SK-N-SH treated with all-trans-retinoic acid at 6 μM for 48 hours (cell line): ENCODE data around the gene SMPD3.

ENCODE experiments used
- ATAC-seq: fragments of 200-7000 bp; cut with Tn5 transposase; 3 replicates; pipeline ENCODE4 v1.9.1; 2020; ENCODE audit warnings: mild to moderate bottlenecking, moderate library complexity
- ARNTL ChIP-seq: fragments of 450-650 bp; formaldehyde crosslinking; IDR thresholded peaks from 2 replicates; pipeline ENCODE4 v1.5.0; 2020; ENCODE audit warnings: low read depth, mild to moderate bottlenecking, moderate library complexity, borderline replicate concordance
- BACH2 ChIP-seq: fragments of 250-450 bp; sonication (Bioruptor Pico); IDR thresholded peaks from 2 replicates; pipeline ENCODE4 v1.9.0; 2021; ENCODE audit warnings: mild to moderate bottlenecking, borderline replicate concordance
- CSDC2 ChIP-seq: fragments of 250-450 bp; sonication (Bioruptor Pico); IDR thresholded peaks from 2 replicates; pipeline ENCODE4 v1.5.0; 2020; ENCODE audit warnings: mild to moderate bottlenecking, moderate library complexity
- ESRRG ChIP-seq: fragments of 250-450 bp; sonication (Bioruptor Pico); IDR thresholded peaks from 2 replicates; pipeline ENCODE4 v1.6.1; 2021; ENCODE audit warnings: mild to moderate bottlenecking
- GLIS3 ChIP-seq: fragments of 250-450 bp; sonication (Bioruptor Pico); IDR thresholded peaks from 2 replicates; pipeline ENCODE4 v1.5.0; 2020; ENCODE audit warnings: mild to moderate bottlenecking, moderate library complexity
- ISL1 ChIP-seq: fragments of 250-450 bp; sonication (Bioruptor Pico); IDR thresholded peaks from 2 replicates; pipeline ENCODE4 v2.1.2; 2022; ENCODE audit warnings: mild to moderate bottlenecking, moderate library complexity
- OSR1 ChIP-seq: fragments of 250-450 bp; sonication (Bioruptor Pico); IDR thresholded peaks from 2 replicates; pipeline ENCODE4 v1.8.0; 2022; ENCODE audit warnings: moderate library complexity, mild to moderate bottlenecking, inconsistent platforms
- POU6F1 ChIP-seq: fragments of 250-450 bp; sonication (Bioruptor Pico); IDR thresholded peaks from 2 replicates; pipeline ENCODE4 v1.8.0; 2021; ENCODE audit warnings: low read depth, mild to moderate bottlenecking, moderate library complexity, borderline replicate concordance
- PPARA ChIP-seq: fragments of 250-450 bp; sonication (Bioruptor Pico); IDR thresholded peaks from 2 replicates; pipeline ENCODE4 v1.5.0; 2020; ENCODE audit warnings: mild to moderate bottlenecking, borderline replicate concordance
- RARB ChIP-seq: fragments of 250-450 bp; sonication (Bioruptor Pico); IDR thresholded peaks from 2 replicates; pipeline ENCODE4 v1.8.0; 2021; ENCODE audit warnings: mild to moderate bottlenecking, moderate library complexity
- TCF4 ChIP-seq: fragments of 250-450 bp; sonication (Bioruptor Pico); IDR thresholded peaks from 2 replicates; pipeline ENCODE4 v1.8.0; 2021; ENCODE audit warnings: mild to moderate bottlenecking, moderate library complexity, borderline replicate concordance
- TOX ChIP-seq: fragments of 250-450 bp; sonication (Bioruptor Pico); IDR thresholded peaks from 2 replicates; pipeline ENCODE4 v1.8.0; 2021; ENCODE audit warnings: mild to moderate bottlenecking, moderate library complexity, borderline replicate concordance
- ZC3H10 ChIP-seq: fragments of 250-450 bp; sonication (Bioruptor Pico); IDR thresholded peaks from 2 replicates; pipeline ENCODE4 v1.5.1; 2021; ENCODE audit warnings: mild to moderate bottlenecking, moderate library complexity
- ZFP3 ChIP-seq: fragments of 250-450 bp; sonication (Bioruptor Pico); IDR thresholded peaks from 2 replicates; pipeline ENCODE4 v1.5.0; 2020; ENCODE audit warnings: mild to moderate bottlenecking, moderate library complexity
- ZFP30 ChIP-seq: fragments of 450-650 bp; formaldehyde crosslinking; IDR thresholded peaks from 2 replicates; pipeline ENCODE4 v1.5.0; 2022; ENCODE audit warnings: mild to moderate bottlenecking, moderate library complexity
- ZNF70 ChIP-seq: fragments of 450-650 bp; formaldehyde crosslinking; IDR thresholded peaks from 2 replicates; pipeline ENCODE4 v1.5.0; 2020; ENCODE audit warnings: mild to moderate bottlenecking, moderate library complexity
- TF ChIP-seq, protein P1 (sequence below): fragments of 250-450 bp; sonication (Bioruptor Pico); IDR thresholded peaks from 2 replicates; pipeline ENCODE4 v1.5.1; 2020; ENCODE audit warnings: low read depth, mild to moderate bottlenecking, moderate library complexity
- TF ChIP-seq, protein P2 (sequence below): fragments of 250-450 bp; sonication (Bioruptor Pico); IDR thresholded peaks from 2 replicates; pipeline ENCODE4 v1.8.0; 2020; ENCODE audit warnings: mild to moderate bottlenecking, moderate library complexity, borderline replicate concordance
- TF ChIP-seq, protein P3 (sequence below): fragments of 250-450 bp; sonication (Bioruptor Pico); IDR thresholded peaks from 2 replicates; pipeline ENCODE4 v1.5.0; 2020; ENCODE audit warnings: mild to moderate bottlenecking, moderate library complexity

The SMPD3 gene

GRCh38 chr16:68460067-68460466 lies 11.8 kb upstream of the SMPD3 start:
- TF ChIP-seq BACH2 (no peak), GLIS3 (CRISPR knock-in tag) (no peak), RARB (CRISPR knock-in tag) (no peak), OSR1 (CRISPR knock-in tag) (no peak), ZNF70 (CRISPR knock-in tag) (no peak), TCF4 (no peak), CSDC2 (CRISPR knock-in tag) (no peak), ISL1 (CRISPR knock-in tag) (no peak), ZFP30 (CRISPR knock-in tag) (no peak), ESRRG (CRISPR knock-in tag) (no peak), ZC3H10 (CRISPR knock-in tag) (no peak), TOX (CRISPR knock-in tag) (no peak), ZFP3 (CRISPR knock-in tag) (no peak), POU6F1 (CRISPR knock-in tag) (no peak), ARNTL (CRISPR knock-in tag) (no peak), PPARA (CRISPR knock-in tag) (no peak)
- TF ChIP-seq, protein P1, sequence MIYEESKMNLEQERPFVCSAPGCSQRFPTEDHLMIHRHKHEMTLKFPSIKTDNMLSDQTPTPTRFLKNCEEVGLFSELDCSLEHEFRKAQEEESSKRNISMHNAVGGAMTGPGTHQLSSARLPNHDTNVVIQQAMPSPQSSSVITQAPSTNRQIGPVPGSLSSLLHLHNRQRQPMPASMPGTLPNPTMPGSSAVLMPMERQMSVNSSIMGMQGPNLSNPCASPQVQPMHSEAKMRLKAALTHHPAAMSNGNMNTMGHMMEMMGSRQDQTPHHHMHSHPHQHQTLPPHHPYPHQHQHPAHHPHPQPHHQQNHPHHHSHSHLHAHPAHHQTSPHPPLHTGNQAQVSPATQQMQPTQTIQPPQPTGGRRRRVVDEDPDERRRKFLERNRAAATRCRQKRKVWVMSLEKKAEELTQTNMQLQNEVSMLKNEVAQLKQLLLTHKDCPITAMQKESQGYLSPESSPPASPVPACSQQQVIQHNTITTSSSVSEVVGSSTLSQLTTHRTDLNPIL (CRISPR knock-in tag), result no peak
- TF ChIP-seq, protein P2, sequence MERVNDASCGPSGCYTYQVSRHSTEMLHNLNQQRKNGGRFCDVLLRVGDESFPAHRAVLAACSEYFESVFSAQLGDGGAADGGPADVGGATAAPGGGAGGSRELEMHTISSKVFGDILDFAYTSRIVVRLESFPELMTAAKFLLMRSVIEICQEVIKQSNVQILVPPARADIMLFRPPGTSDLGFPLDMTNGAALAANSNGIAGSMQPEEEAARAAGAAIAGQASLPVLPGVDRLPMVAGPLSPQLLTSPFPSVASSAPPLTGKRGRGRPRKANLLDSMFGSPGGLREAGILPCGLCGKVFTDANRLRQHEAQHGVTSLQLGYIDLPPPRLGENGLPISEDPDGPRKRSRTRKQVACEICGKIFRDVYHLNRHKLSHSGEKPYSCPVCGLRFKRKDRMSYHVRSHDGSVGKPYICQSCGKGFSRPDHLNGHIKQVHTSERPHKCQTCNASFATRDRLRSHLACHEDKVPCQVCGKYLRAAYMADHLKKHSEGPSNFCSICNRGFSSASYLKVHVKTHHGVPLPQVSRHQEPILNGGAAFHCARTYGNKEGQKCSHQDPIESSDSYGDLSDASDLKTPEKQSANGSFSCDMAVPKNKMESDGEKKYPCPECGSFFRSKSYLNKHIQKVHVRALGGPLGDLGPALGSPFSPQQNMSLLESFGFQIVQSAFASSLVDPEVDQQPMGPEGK (CRISPR knock-in tag), result no peak
- TF ChIP-seq, protein P3, sequence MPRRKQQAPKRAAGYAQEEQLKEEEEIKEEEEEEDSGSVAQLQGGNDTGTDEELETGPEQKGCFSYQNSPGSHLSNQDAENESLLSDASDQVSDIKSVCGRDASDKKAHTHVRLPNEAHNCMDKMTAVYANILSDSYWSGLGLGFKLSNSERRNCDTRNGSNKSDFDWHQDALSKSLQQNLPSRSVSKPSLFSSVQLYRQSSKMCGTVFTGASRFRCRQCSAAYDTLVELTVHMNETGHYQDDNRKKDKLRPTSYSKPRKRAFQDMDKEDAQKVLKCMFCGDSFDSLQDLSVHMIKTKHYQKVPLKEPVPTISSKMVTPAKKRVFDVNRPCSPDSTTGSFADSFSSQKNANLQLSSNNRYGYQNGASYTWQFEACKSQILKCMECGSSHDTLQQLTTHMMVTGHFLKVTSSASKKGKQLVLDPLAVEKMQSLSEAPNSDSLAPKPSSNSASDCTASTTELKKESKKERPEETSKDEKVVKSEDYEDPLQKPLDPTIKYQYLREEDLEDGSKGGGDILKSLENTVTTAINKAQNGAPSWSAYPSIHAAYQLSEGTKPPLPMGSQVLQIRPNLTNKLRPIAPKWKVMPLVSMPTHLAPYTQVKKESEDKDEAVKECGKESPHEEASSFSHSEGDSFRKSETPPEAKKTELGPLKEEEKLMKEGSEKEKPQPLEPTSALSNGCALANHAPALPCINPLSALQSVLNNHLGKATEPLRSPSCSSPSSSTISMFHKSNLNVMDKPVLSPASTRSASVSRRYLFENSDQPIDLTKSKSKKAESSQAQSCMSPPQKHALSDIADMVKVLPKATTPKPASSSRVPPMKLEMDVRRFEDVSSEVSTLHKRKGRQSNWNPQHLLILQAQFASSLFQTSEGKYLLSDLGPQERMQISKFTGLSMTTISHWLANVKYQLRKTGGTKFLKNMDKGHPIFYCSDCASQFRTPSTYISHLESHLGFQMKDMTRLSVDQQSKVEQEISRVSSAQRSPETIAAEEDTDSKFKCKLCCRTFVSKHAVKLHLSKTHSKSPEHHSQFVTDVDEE (CRISPR knock-in tag), result no peak
- no peak for ATAC-seq

- no peak for ATAC-seq
These were observed 11.1 kb upstream of the SMPD3 start for GRCh38 chr16:68459457-68459856.

More at GRCh38 chr16:68459457-68459856, 11.1 kb upstream of the SMPD3 start:
- TF ChIP-seq CSDC2 (CRISPR knock-in tag) (no peak), TOX (CRISPR knock-in tag) (no peak), OSR1 (CRISPR knock-in tag) (no peak), ZFP30 (CRISPR knock-in tag) (no peak)
- TF ChIP-seq, protein P1 (CRISPR knock-in tag), result no peak
- TF ChIP-seq, protein P3 (CRISPR knock-in tag), result no peak
